SH-SY5Y (cell line): ENCODE data around the gene ASMTL.

ENCODE experiments used
- GATA2 ChIP-seq: IDR thresholded peaks from 2 replicates; pipeline ENCODE4 v1.6.1; 2011; ENCODE audit warnings: mild to moderate bottlenecking, low read depth, low read length
- GATA3 ChIP-seq: IDR thresholded peaks from 2 replicates; pipeline ENCODE4 v1.6.1; 2011; ENCODE audit warnings: low read depth, mild to moderate bottlenecking, low read length, moderate library complexity

Gene ASMTL

GRCh38 chrX:1452516-1453394 lies at the start of gene ASMTL:
Gene ASMTL, minus strand, starts transcription at chrX:1452909. Its CDS starts 69 bp downstream, at chrX:1452840.
- TF ChIP-seq GATA2 (no peak), GATA3 (no peak)

GRCh38 chrX:1502241-1502640 lies 49.5 kb upstream of the ASMTL start:
- no peak for TF ChIP-seq GATA2
- no peak for TF ChIP-seq GATA3

GRCh38 chrX:1500701-1501624 lies 48.3 kb upstream of the ASMTL start:
- TF ChIP-seq GATA3 = no peak
- TF ChIP-seq GATA2 = no peak

- TF ChIP-seq GATA3 (no peak), GATA2 (no peak)
Observed at GRCh38 chrX:1496076-1496475, 43.4 kb upstream of the ASMTL start.

GRCh38 chrX:1493877-1494510 lies 41.3 kb upstream of the ASMTL start:
- no peak for TF ChIP-seq GATA3
- no peak for TF ChIP-seq GATA2

GRCh38 chrX:1493412-1493811 lies 40.7 kb upstream of the ASMTL start:
- no peak for TF ChIP-seq GATA3
- peak; percentile 34; the same call in 1 of the 2 replicates for TF ChIP-seq GATA2

GRCh38 chrX:1492421-1493012 lies 39.8 kb upstream of the ASMTL start:
- TF ChIP-seq GATA2 (no peak), GATA3 (no peak)

- TF ChIP-seq GATA3 = no peak
- no peak for TF ChIP-seq GATA2
Observed at GRCh38 chrX:1491851-1492349, 39.2 kb upstream of the ASMTL start.

- TF ChIP-seq GATA2 (no peak), GATA3 (no peak)
Observed at GRCh38 chrX:1488745-1489144, 36.0 kb upstream of the ASMTL start.

GRCh38 chrX:1488141-1488540 lies 35.4 kb upstream of the ASMTL start:
- TF ChIP-seq GATA3 = no peak
- TF ChIP-seq GATA2 = no peak

GRCh38 chrX:1487401-1487800 lies 34.7 kb upstream of the ASMTL start:
- TF ChIP-seq GATA3 (no peak), GATA2 (no peak)

GRCh38 chrX:1486749-1487361 lies 34.1 kb upstream of the ASMTL start:
- no peak for TF ChIP-seq GATA3
- TF ChIP-seq GATA2 = no peak

GRCh38 chrX:1486177-1486576 lies 33.5 kb upstream of the ASMTL start:
- TF ChIP-seq GATA2 = no peak
- TF ChIP-seq GATA3 = no peak

- no peak for TF ChIP-seq GATA3
- TF ChIP-seq GATA2 = no peak
Observed at GRCh38 chrX:1485033-1485432, 32.3 kb upstream of the ASMTL start.
